ENCODE data around the gene CCND1. TPM values are rescaled to one million over a fixed set of nuclear protein-coding genes. Genes with fewer than 3 reads are reported as not detected.
A peak's percentile ranks its signal among the peaks of the same experiment; 100 is the strongest.

Gene CCND1
- total RNA-seq, 1 experiment from 2014 or later: 770 TPM

- peak; percentile 58 for DNase-seq (ENCODE audit: low read depth)
Measured at GRCh38 chr11:69640260-69640994, 529 bp upstream of the CCND1 start.

GRCh38 chr11:69641681-69642548 is 959 bp downstream of the CCND1 start:
- DNase-seq (ENCODE audit: low read depth): peak; percentile 25

GRCh38 chr11:69642549-69642912 is 1.6 kb downstream of the CCND1 start:
- no peak for DNase-seq (ENCODE audit: low read depth)

- peak; percentile 75 for DNase-seq (ENCODE audit: low read depth)
Measured at GRCh38 chr11:69642913-69643632, 2.1 kb downstream of the CCND1 start.

- peak; percentile 19 for DNase-seq (ENCODE audit: low read depth)
Measured at GRCh38 chr11:69643646-69644045, 2.7 kb downstream of the CCND1 start.

GRCh38 chr11:69644071-69644961 is 3.4 kb downstream of the CCND1 start:
- DNase-seq (ENCODE audit: low read depth): peak; percentile 89

GRCh38 chr11:69644962-69645675 is 4.2 kb downstream of the CCND1 start:
- DNase-seq (ENCODE audit: low read depth): no peak

GRCh38 chr11:69645801-69646492 is 5.0 kb downstream of the CCND1 start:
- DNase-seq (ENCODE audit: low read depth): peak; percentile 6

- peak; percentile 26 for DNase-seq (ENCODE audit: low read depth)
Measured at GRCh38 chr11:69646493-69647389, 5.8 kb downstream of the CCND1 start.

GRCh38 chr11:69647390-69647748 is 6.4 kb downstream of the CCND1 start:
- DNase-seq (ENCODE audit: low read depth): no peak

- DNase-seq (ENCODE audit: low read depth): peak; percentile 18
Measured at GRCh38 chr11:69647761-69648497, 7.0 kb downstream of the CCND1 start.

GRCh38 chr11:69648679-69649575 is 8.0 kb downstream of the CCND1 start:
- DNase-seq (ENCODE audit: low read depth): peak; percentile 9

GRCh38 chr11:69649576-69649900 is 8.6 kb downstream of the CCND1 start:
- DNase-seq (ENCODE audit: low read depth): no peak

- no peak for DNase-seq (ENCODE audit: low read depth)
Measured at GRCh38 chr11:69650081-69650831, 9.3 kb downstream of the CCND1 start.

- DNase-seq (ENCODE audit: low read depth): no peak
Measured at GRCh38 chr11:69650832-69651344, 9.9 kb downstream of the CCND1 start.
